Measurements from ENCODE around the gene RALGDS.
"Not testable (repeated sequence)": the region's sequence is repeated elsewhere in the genome, so short reads cannot be mapped to it uniquely, and the experiment has no call there.

RALGDS gene

GRCh38 chr9:133104718-133105460, 16.2 kb downstream of the RALGDS start:
- Mint-ChIP-seq H3K4me1 (ENCODE audit: low read depth) (no peaks in the 10 kb centered on the region), H3K27ac (no peak overlapping the region), H3K9me3 (no peaks in the 10 kb centered on the region), H3K36me3 (ENCODE audit: low read depth) (peaks cover 44% of the 10 kb centered on the region), H3K27me3 (ENCODE audit: low read depth) (no peaks in the 10 kb centered on the region), H3K4me3 (no peak overlapping the region)
- no peak for DNase-seq (ENCODE audit: low spot score)

- no peaks in the 10 kb centered on the region for H3K4me1 Mint-ChIP-seq (ENCODE audit: low read depth)
- H3K9me3 Mint-ChIP-seq: no peaks in the 10 kb centered on the region
- H3K4me3 Mint-ChIP-seq: no peak overlapping the region
- DNase-seq (ENCODE audit: low spot score): no peak
- peaks cover 45% of the 10 kb centered on the region for H3K36me3 Mint-ChIP-seq (ENCODE audit: low read depth)
- no peak overlapping the region for H3K27ac Mint-ChIP-seq
- no peaks in the 10 kb centered on the region for H3K27me3 Mint-ChIP-seq (ENCODE audit: low read depth)
Observed at GRCh38 chr9:133103987-133104505, 17.0 kb downstream of the RALGDS start.

- no peak overlapping the region for H3K4me3 Mint-ChIP-seq
- H3K9me3 Mint-ChIP-seq: no peaks in the 10 kb centered on the region
- H3K36me3 Mint-ChIP-seq (ENCODE audit: low read depth): peaks cover 49% of the 10 kb centered on the region
- peak overlapping the region; percentile 57 for H3K27ac Mint-ChIP-seq
- no peaks in the 10 kb centered on the region for H3K4me1 Mint-ChIP-seq (ENCODE audit: low read depth)
- DNase-seq (ENCODE audit: low spot score): no peak
- no peaks in the 10 kb centered on the region for H3K27me3 Mint-ChIP-seq (ENCODE audit: low read depth)
Observed at GRCh38 chr9:133103183-133103986, 17.7 kb downstream of the RALGDS start.

GRCh38 chr9:133102190-133103021, 18.6 kb downstream of the RALGDS start:
- H3K36me3 Mint-ChIP-seq (ENCODE audit: low read depth): peaks cover 52% of the 10 kb centered on the region
- no peak for DNase-seq (ENCODE audit: low spot score)
- H3K27ac Mint-ChIP-seq: no peak overlapping the region

GRCh38 chr9:133101356-133102189, 19.5 kb downstream of the RALGDS start:
- H3K9me3 Mint-ChIP-seq: peaks cover 6% of the 10 kb centered on the region
- H3K4me3 Mint-ChIP-seq: no peak overlapping the region
- peaks cover 58% of the 10 kb centered on the region for H3K36me3 Mint-ChIP-seq (ENCODE audit: low read depth)
- no peak overlapping the region for H3K27ac Mint-ChIP-seq
- H3K4me1 Mint-ChIP-seq (ENCODE audit: low read depth): no peaks in the 10 kb centered on the region
- no peak for DNase-seq (ENCODE audit: low spot score)
- H3K27me3 Mint-ChIP-seq (ENCODE audit: low read depth): no peaks in the 10 kb centered on the region

More at GRCh38 chr9:133102190-133103021, 18.6 kb downstream of the RALGDS start:
- H3K4me1 Mint-ChIP-seq (ENCODE audit: low read depth): no peaks in the 10 kb centered on the region
- H3K4me3 Mint-ChIP-seq: no peak overlapping the region
- peaks cover 5% of the 10 kb centered on the region for H3K9me3 Mint-ChIP-seq
- no peaks in the 10 kb centered on the region for H3K27me3 Mint-ChIP-seq (ENCODE audit: low read depth)

- H3K36me3 Mint-ChIP-seq (ENCODE audit: low read depth): peaks cover 62% of the 10 kb centered on the region
- no peaks in the 10 kb centered on the region for H3K27me3 Mint-ChIP-seq (ENCODE audit: low read depth)
Observed at GRCh38 chr9:133100506-133101355, 20.3 kb downstream of the RALGDS start.

GRCh38 chr9:133099726-133100505, 21.1 kb downstream of the RALGDS start:
- no peaks in the 10 kb centered on the region for H3K27me3 Mint-ChIP-seq (ENCODE audit: low read depth)
- no peak overlapping the region for H3K4me3 Mint-ChIP-seq
- DNase-seq (ENCODE audit: low spot score): no peak
- peaks cover 20% of the 10 kb centered on the region for H3K9me3 Mint-ChIP-seq
- no peak overlapping the region for H3K27ac Mint-ChIP-seq
- H3K36me3 Mint-ChIP-seq (ENCODE audit: low read depth): peaks cover 62% of the 10 kb centered on the region
- H3K4me1 Mint-ChIP-seq (ENCODE audit: low read depth): no peaks in the 10 kb centered on the region

More at GRCh38 chr9:133100506-133101355, 20.3 kb downstream of the RALGDS start:
- peaks cover 14% of the 10 kb centered on the region for H3K9me3 Mint-ChIP-seq
- no peak for DNase-seq (ENCODE audit: low spot score)
- no peak overlapping the region for H3K27ac Mint-ChIP-seq
- H3K4me1 Mint-ChIP-seq (ENCODE audit: low read depth): no peaks in the 10 kb centered on the region
- H3K4me3 Mint-ChIP-seq: no peak overlapping the region

GRCh38 chr9:133098871-133099270, 22.2 kb downstream of the RALGDS start:
- Mint-ChIP-seq H3K27me3 (ENCODE audit: low read depth) (no peaks in the 10 kb centered on the region), H3K9me3 (peaks cover 21% of the 10 kb centered on the region), H3K4me1 (ENCODE audit: low read depth) (no peaks in the 10 kb centered on the region), H3K36me3 (ENCODE audit: low read depth) (peaks cover 62% of the 10 kb centered on the region), H3K4me3 (no peak overlapping the region), H3K27ac (no peak overlapping the region)
- no peak for DNase-seq (ENCODE audit: low spot score)

GRCh38 chr9:133098104-133098754, 22.8 kb downstream of the RALGDS start:
- peaks cover 21% of the 10 kb centered on the region for H3K9me3 Mint-ChIP-seq
- H3K27ac Mint-ChIP-seq: no peak overlapping the region
- no peaks in the 10 kb centered on the region for H3K27me3 Mint-ChIP-seq (ENCODE audit: low read depth)
- H3K4me3 Mint-ChIP-seq: no peak overlapping the region
- peaks cover 61% of the 10 kb centered on the region for H3K36me3 Mint-ChIP-seq (ENCODE audit: low read depth)
- H3K4me1 Mint-ChIP-seq (ENCODE audit: low read depth): no peaks in the 10 kb centered on the region
- no peak for DNase-seq (ENCODE audit: low spot score)

GRCh38 chr9:133094842-133095393, 26.1 kb downstream of the RALGDS start:
- Mint-ChIP-seq H3K9me3 (peaks cover 21% of the 10 kb centered on the region), H3K27me3 (ENCODE audit: low read depth) (no peaks in the 10 kb centered on the region), H3K36me3 (ENCODE audit: low read depth) (peaks cover 39% of the 10 kb centered on the region), H3K4me3 (no peak overlapping the region), H3K27ac (no peak overlapping the region), H3K4me1 (ENCODE audit: low read depth) (peaks cover 2% of the 10 kb centered on the region)
- DNase-seq (ENCODE audit: low spot score): no peak

- H3K27me3 Mint-ChIP-seq (ENCODE audit: low read depth); H3K27ac Mint-ChIP-seq; H3K4me1 Mint-ChIP-seq (ENCODE audit: low read depth); DNase-seq (ENCODE audit: low spot score); H3K4me3 Mint-ChIP-seq: not testable (repeated sequence)
- Mint-ChIP-seq H3K9me3 (peaks cover 21% of the 10 kb centered on the region), H3K36me3 (ENCODE audit: low read depth) (peaks cover 35% of the 10 kb centered on the region)
Observed at GRCh38 chr9:133094351-133094750, 26.7 kb downstream of the RALGDS start.
